Activated T-helper 2 cell treated with anti-CD3 and anti-CD28 coated beads, Interferon-gamma antibody, Interleukin-2, Interleukin-4, amounts not matched to agents 10 μg/mL and 5 μg/mL and 100 μg/mL, durations not matched to agents 14 hours and 24 hours and 36 hours (primary cell): Measurements from ENCODE around the gene KDM2B. TPM values are rescaled to one million over a fixed set of nuclear protein-coding genes. Genes with fewer than 3 reads are reported as not detected.
"Not testable (repeated sequence)": the region's sequence is repeated elsewhere in the genome, so short reads cannot be mapped to it uniquely, and the experiment has no call there.

Source experiments
- DNase-seq: peaks from one replicate; pipeline ENCODE4 v3.0.0; 2021; ENCODE audit warnings: low spot score
- H3K27ac Mint-ChIP-seq: one replicate; pipeline ENCODE4 v1.8.0; 2021; ENCODE audit warnings: mixed read lengths
- H3K27me3 Mint-ChIP-seq: one replicate; pipeline ENCODE4 v1.8.0; 2021; ENCODE audit warnings: low read depth, mixed read lengths
- H3K36me3 Mint-ChIP-seq: one replicate; pipeline ENCODE4 v1.8.0; 2021; ENCODE audit warnings: low read depth, mixed read lengths
- H3K4me1 Mint-ChIP-seq: one replicate; pipeline ENCODE4 v1.8.0; 2021; ENCODE audit warnings: low read depth, mixed read lengths
- H3K4me3 Mint-ChIP-seq: one replicate; pipeline ENCODE4 v1.8.0; 2021; ENCODE audit warnings: low read depth, mild to moderate bottlenecking, moderate library complexity, mixed read lengths
- H3K9me3 Mint-ChIP-seq: one replicate; pipeline ENCODE4 v1.8.0; 2021; ENCODE audit warnings: mixed read lengths
- intact Hi-C: fragments of 100-400 bp; cut with micrococcal nuclease; formaldehyde crosslinking; loops from one replicate; pipeline ENCODE4 v1.15.1; 2023
- total RNA-seq: library from RNA; stranded (reverse); gene quantifications from 2 replicates; pipeline ENCODE4 v1.2.3, GENCODE V29; 2022

Gene KDM2B
- total RNA-seq, 1 donor from 2014 or later = 59.3 TPM

GRCh38 chr12:121495746-121496145 is 85.1 kb downstream of the KDM2B start:
- H3K27me3 Mint-ChIP-seq = no peaks in the 10 kb centered on the region
- no peaks in the 10 kb centered on the region for H3K9me3 Mint-ChIP-seq
- H3K36me3 Mint-ChIP-seq = peaks cover 4% of the 10 kb centered on the region
- intact Hi-C loops = loop anchor here (2.0 kb wide), 1 partner anchor 187 kb away; no protein-coding TSS in a partner anchor
- H3K27ac Mint-ChIP-seq = no peak overlapping the region
- H3K4me1 Mint-ChIP-seq = peaks cover 4% of the 10 kb centered on the region
- no peak overlapping the region for H3K4me3 Mint-ChIP-seq
- no peak for DNase-seq

- intact Hi-C loops = loop anchor here (2.0 kb wide), 1 partner anchor 189 kb away; no protein-coding TSS in a partner anchor
- Mint-ChIP-seq H3K4me1 (peaks cover 4% of the 10 kb centered on the region), H3K4me3 (no peak overlapping the region), H3K27ac (no peak overlapping the region), H3K27me3 (no peaks in the 10 kb centered on the region), H3K36me3 (peaks cover 10% of the 10 kb centered on the region), H3K9me3 (no peaks in the 10 kb centered on the region)
- DNase-seq = peak; percentile 28
Measured at GRCh38 chr12:121494093-121494787, 86.6 kb downstream of the KDM2B start.

DNA sequence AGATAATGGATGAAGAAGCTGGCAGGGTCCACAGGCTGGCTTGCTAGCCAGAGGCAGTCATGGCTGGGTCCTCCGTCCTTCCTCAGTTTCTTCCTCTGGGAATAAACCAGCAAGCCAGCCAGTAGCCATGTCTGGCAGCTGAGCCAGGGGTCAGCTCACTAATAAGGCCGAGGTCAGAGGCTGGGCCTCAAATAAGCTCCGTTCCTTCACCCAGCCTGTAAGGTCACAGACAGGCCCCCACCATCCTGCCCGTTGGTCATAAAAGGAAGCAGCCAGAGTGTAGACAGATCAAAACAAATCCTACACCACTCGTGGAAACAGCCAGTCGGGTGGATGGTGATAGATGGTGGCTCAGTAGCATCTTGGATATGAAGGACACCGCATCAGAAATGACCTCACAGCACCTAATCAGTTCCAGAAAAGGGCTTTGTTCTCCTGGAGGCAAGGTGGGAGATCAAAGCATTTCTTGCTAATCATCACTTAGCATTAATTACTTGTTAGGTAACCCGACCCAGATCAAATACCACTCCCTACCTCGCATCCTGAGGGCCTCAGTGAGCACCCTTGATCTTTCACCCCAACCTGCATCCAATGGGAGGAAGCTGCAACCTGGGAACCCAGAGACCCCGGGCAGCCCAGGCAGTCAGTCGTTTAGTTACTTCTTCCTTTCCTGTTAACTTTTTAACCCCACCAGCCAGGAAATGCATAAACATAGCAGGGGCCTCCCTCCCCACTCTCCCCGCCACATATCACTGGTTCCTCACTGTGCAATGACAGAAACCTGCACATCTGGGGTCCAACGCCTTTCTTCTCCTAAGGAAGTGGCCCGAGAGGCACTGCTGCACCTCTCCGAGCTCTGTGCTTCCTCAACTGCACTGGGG is 90.2 kb downstream of the KDM2B start:
- Mint-ChIP-seq H3K4me3 (no peak overlapping the region), H3K27ac (no peak overlapping the region), H3K36me3 (peaks cover 10% of the 10 kb centered on the region), H3K9me3 (no peaks in the 10 kb centered on the region), H3K4me1 (peaks cover 2% of the 10 kb centered on the region), H3K27me3 (no peaks in the 10 kb centered on the region)
- intact Hi-C loops = no loop called here
- DNase-seq = no peak

GRCh38 chr12:121489874-121490273 is 90.9 kb downstream of the KDM2B start:
- intact Hi-C loops = no loop called here
- Mint-ChIP-seq H3K4me3 (no peak overlapping the region), H3K4me1 (peaks cover 2% of the 10 kb centered on the region), H3K9me3 (no peaks in the 10 kb centered on the region), H3K27me3 (no peaks in the 10 kb centered on the region), H3K36me3 (peaks cover 10% of the 10 kb centered on the region), H3K27ac (no peak overlapping the region)
- no peak for DNase-seq

DNA sequence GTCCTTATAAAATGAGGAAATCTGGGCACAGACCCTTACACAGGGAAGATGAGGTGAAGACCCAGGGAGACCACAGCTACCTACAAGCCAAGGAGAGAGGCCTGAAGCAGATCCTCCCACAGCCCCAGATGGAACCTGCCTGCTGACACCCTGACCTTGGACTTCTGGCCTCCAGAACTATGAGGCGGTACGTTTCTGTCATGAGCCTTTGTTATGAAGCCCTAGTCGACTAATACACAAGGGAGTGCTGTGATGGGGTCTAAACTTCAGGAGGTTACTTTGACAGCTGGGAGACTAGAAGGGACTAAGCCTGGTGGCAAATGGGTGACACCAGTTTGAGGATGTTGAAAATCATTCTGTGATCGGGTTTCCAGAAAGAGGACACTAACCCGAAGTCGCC is 95.9 kb downstream of the KDM2B start:
- H3K4me3 Mint-ChIP-seq = no peak overlapping the region
- no peaks in the 10 kb centered on the region for H3K36me3 Mint-ChIP-seq
- H3K27me3 Mint-ChIP-seq = no peaks in the 10 kb centered on the region
- no peaks in the 10 kb centered on the region for H3K9me3 Mint-ChIP-seq
- no peaks in the 10 kb centered on the region for H3K4me1 Mint-ChIP-seq
- no peak overlapping the region for H3K27ac Mint-ChIP-seq
- no peak for DNase-seq
- intact Hi-C loops = no loop called here

DNA sequence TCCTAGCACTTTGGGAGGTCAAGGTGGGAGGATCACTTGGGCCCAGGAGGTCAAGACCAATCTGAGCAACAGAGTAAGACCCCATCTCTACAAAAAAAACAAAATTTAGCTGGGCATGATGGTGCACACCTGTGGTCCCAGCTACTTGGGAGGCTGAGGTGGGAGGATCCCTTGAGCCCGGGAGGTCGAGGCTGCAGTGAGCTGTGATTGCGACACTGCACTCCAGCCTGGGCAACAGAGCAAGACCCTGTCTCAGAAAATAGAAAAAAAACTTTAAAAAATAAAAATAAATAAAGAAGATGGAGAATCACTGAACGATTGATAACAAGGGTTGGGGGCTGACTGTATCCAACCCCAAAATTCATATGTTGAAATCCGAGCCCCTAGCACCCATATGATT is 96.3 kb downstream of the KDM2B start:
- DNase-seq, H3K27ac Mint-ChIP-seq, H3K4me1 Mint-ChIP-seq, H3K4me3 Mint-ChIP-seq, H3K36me3 Mint-ChIP-seq, intact Hi-C loops, H3K9me3 Mint-ChIP-seq, H3K27me3 Mint-ChIP-seq: not testable (repeated sequence)

- Mint-ChIP-seq H3K36me3 (no peaks in the 10 kb centered on the region), H3K4me3 (no peak overlapping the region), H3K27ac (no peak overlapping the region), H3K4me1 (no peaks in the 10 kb centered on the region), H3K27me3 (no peaks in the 10 kb centered on the region), H3K9me3 (no peaks in the 10 kb centered on the region)
- DNase-seq = no peak
- intact Hi-C loops = no loop called here
Measured at GRCh38 chr12:121483949-121484348, 96.9 kb downstream of the KDM2B start.

GRCh38 chr12:121476477-121476876 is 104.3 kb downstream of the KDM2B start:
- Mint-ChIP-seq H3K27me3 (no peaks in the 10 kb centered on the region), H3K4me3 (no peak overlapping the region), H3K27ac (no peak overlapping the region), H3K36me3 (peaks cover 3% of the 10 kb centered on the region), H3K9me3 (no peaks in the 10 kb centered on the region), H3K4me1 (no peaks in the 10 kb centered on the region)
- intact Hi-C loops = no loop called here
- no peak for DNase-seq

GRCh38 chr12:121475279-121475678 is 105.5 kb downstream of the KDM2B start:
- DNase-seq = no peak
- no peaks in the 10 kb centered on the region for H3K27me3 Mint-ChIP-seq
- peaks cover 3% of the 10 kb centered on the region for H3K36me3 Mint-ChIP-seq
- H3K9me3 Mint-ChIP-seq = no peaks in the 10 kb centered on the region
- intact Hi-C loops = no loop called here
- H3K4me3 Mint-ChIP-seq = no peak overlapping the region
- H3K27ac Mint-ChIP-seq = no peak overlapping the region
- H3K4me1 Mint-ChIP-seq = no peaks in the 10 kb centered on the region

DNA sequence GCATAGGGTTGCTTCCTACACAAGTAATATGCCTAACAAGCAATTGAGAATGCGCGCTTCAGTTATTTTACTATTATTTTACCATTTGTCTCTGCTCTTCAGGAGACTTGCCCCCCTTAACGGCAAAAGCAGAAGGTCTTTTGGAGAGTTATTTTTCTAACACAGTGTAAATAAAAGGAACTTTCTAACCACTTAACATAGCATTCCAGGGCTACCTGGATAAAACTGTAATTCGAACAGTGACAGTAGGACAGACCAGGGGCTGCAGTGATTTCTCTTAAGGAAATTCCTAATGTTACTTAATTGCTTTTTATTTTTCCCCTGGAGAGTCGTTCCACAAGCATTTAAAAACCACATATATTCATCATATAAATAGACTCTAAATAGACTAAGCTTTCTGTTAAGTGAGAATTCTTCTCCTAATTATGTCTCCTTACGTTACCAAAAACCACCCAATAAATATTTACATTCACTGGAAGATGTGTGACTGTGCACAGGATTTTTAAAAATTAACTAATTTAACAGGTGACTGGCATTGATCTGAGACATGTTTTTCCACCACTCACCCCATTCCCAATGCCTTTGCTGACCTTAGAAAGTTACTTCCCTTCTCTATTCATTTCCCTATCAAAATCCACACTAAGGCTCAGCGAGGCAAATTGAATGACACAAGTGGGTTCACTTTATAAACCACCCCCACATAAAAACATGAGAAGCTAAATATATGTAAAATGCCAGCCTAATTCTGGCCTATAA is 108.5 kb downstream of the KDM2B start:
- DNase-seq = no peak
- Mint-ChIP-seq H3K36me3 (peaks cover 3% of the 10 kb centered on the region), H3K27ac (no peak overlapping the region), H3K27me3 (no peaks in the 10 kb centered on the region), H3K4me1 (no peaks in the 10 kb centered on the region), H3K9me3 (no peaks in the 10 kb centered on the region), H3K4me3 (no peak overlapping the region)
- intact Hi-C loops = no loop called here

DNA sequence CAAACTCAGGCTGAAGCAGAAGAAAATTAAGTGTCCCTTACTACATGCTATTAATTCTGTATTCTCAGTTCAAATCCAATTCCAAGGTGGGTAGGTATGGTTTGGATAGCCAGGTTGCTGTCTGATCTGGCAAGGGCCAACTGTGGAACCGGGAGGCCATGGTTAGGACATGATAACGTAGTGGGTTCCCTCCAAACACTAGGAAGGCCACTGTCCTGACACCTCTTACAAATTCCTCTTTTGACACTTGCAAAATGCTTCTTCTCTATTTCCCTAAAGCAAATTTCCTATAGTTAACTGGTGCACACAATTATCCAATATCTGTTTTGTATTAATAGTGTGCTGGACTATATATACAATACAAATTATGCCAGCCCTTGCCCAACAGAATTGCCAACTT is 110.1 kb downstream of the KDM2B start:
- Mint-ChIP-seq H3K36me3 (peaks cover 9% of the 10 kb centered on the region), H3K4me3 (no peak overlapping the region), H3K4me1 (peaks cover 5% of the 10 kb centered on the region), H3K27ac (no peak overlapping the region), H3K27me3 (no peaks in the 10 kb centered on the region), H3K9me3 (no peaks in the 10 kb centered on the region)
- DNase-seq = no peak
- intact Hi-C loops = no loop called here

DNA sequence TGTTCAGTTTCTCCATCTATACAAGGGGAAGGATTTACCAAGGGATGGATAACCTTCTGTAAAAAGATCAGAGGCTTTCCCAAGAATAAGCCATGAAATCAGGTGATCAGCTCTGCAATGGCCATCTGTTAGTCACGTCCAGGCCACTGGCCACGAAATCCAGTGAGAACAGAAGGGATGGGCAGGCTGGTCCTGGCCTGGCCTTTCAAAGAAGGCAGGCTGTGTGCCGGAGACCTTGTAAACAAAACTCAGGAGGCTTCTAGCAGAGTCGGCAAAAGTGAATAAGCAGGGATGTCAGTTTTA is 112.4 kb downstream of the KDM2B start:
- Mint-ChIP-seq H3K4me3 (no peak overlapping the region), H3K36me3 (peaks cover 14% of the 10 kb centered on the region), H3K27me3 (no peaks in the 10 kb centered on the region), H3K27ac (no peak overlapping the region), H3K4me1 (peaks cover 17% of the 10 kb centered on the region), H3K9me3 (no peaks in the 10 kb centered on the region)
- intact Hi-C loops = loop anchor here (10.0 kb wide), 1 partner anchor 336 kb away; the partner anchor contains the start of gene SETD1B
- DNase-seq = no peak
